NCI-H2029 (cell line): ENCODE data around the gene LST1.

Experiments
- DNase-seq: peaks from one replicate; lab custom pipeline; 2025; lab: John Stamatoyannopoulos, UW

LST1 gene

DNA sequence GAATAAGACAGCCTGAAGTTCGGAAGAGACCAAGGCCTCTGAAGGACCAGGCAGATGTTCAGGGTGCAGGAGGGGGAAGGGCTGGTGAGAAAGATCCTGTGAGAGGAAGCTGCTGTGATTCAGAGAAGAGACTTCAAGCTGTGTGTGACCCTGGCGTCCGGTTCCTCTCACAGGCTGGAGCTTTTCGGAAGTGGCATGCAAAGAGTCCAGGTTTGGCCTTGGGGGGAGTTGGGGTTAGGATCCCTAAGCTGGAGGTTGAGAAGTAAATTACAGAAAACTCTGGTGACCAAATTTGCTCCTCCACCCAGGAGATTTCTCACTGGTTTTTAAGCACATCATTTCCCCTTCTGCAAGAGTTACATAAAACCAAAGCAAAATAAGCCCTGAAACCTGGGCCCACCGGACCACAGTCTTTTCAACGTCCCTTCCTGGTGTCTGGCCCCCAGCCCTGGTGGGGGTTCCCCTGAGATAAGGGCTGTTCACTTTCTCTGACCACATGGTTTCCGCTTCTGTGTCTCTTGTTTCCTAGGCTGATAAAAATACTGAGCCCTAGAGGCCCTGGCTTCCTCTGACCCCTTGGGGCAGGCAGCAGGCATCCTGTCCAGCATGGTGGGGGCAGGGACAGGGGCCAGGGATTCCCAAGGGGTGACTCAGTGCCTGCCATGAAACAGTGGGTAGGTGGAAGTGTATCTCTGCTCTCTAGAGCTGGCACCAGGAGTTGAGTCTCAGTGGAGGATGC lies 25.9 kb upstream of the LST1 start:
- no peak for DNase-seq

DNA sequence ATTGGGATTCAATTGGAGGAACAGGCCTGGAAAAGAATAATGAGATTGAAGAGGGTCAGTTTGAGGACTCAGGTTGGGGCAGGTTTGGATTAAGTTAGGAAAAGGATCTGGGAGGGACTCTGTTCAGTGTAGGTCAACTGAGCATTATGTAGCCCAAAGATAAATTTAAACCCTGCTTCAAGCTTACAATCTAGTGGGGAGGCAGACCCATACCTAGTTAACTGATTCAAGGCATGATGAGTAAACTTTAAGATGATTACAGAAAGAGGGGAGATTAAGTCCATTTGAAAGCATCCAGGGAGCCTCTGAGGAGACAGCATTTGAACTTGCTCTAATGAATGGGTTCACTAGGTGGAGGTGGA lies 25.4 kb upstream of the LST1 start:
- no peak for DNase-seq

DNA sequence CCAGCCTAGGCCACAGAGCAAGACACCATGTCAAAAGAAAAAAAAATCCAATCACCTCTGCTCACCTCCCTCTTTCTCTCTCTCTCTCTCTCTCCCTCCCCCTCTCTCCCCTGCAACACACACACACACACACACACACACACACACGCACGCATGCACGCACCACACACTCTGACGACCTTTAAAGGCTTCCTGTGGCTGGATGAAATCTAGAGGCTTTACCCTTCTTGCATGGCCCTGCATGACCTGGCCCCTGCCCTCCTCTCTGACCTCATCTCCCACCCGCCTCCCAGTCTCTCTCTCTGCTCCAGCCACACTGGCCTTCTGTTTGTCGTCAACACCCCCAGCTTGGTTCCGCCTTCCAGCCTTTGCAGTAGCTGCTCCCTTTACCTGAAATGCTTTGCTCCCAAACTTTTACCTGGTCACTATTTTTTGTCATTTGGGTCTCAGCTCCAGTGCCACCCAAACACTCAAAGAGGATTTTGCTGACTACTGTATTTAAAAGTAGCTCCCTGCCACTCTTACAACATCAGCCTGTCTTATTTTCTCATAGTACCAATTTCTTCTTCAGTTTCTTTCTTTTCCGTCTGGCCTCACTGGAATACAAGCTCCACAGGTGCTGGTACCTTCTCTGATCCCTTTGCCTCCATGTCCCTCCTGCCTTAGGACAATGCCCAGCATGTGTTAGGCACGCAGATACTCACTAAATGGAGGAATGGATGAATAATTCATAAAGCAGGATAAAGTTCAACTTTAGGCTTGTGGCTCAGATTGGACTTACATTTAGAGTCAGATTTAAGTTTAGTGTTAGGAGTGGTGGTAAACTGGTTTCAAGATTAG lies 18.3 kb upstream of the LST1 start:
- no peak for DNase-seq

DNA sequence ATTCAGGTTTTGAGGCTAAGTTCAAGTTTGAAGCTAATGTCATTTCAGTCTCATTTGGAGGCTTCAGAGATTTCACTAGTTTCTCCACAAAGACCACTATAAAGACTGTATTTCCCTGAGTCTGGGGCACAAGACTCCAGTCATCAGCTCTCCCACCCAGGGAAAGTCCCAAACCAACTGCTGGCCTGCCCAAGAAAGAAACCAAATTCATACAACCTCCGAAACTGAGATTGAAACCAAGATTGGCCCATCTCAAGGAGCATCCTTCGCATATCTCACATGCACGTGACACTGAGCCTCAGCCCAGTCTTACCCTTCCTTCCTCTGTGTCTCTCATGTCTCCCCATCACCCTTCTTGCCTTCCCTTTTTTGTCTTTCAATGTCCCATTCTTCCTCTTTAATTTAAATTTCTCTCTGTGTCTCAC lies 17.5 kb upstream of the LST1 start:
- no peak for DNase-seq

DNA sequence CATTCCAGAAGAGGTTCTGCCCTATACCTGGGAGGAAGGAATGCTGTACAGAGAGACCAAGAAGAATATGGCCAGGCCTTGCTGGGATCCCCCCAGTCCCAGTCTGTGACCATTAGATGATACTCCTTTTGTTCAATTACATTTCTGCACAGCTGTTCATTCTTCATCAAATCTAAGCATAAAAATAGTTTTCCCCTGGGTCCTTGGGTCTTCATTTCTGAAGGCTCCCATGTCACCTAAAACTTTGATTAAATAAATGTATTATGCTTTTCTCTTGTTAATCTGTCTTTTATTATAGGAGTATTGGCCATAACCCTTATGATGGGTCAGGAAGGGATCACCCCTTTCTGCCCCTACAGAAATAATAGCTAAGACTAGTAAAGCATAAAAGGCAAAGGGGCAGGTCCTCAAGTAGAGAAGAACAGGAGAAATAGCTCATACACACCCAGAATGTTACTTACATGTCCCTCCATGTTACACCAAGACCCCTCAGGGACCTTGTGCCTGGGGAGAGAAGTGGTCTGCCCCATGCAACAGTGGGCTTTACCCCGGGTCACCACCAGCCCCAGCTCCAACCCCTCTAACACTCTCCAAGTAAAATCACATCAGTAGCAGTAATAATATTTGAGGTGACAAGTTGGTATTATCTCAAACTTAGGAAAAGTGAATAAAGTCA lies 16.1 kb upstream of the LST1 start:
- no peak for DNase-seq

DNA sequence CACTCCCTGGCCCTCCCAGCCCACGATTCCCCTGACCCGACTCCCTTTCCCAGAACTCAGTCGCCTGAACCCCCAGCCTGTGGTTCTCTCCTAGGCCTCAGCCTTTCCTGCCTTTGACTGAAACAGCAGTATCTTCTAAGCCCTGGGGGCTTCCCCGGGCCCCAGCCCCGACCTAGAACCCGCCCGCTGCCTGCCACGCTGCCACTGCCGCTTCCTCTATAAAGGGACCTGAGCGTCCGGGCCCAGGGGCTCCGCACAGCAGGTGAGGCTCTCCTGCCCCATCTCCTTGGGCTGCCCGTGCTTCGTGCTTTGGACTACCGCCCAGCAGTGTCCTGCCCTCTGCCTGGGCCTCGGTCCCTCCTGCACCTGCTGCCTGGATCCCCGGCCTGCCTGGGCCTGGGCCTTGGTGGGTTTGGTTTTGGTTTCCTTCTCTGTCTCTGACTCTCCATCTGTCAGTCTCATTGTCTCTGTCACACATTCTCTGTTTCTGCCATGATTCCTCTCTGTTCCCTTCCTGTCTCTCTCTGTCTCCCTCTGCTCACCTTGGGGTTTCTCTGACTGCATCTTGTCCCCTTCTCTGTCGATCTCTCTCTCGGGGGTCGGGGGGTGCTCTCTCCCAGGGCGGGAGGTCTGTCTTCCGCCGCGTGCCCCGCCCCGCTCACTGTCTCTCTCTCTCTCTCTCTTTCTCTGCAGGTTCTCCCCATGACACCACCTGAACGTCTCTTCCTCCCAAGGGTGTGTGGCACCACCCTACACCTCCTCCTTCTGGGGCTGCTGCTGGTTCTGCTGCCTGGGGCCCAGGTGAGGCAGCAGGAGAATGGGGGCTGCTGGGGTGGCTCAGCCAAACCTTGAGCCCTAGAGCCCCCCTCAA lies 13.8 kb upstream of the LST1 start, which contains the start of gene LTA:
Gene LTA, plus strand, starts transcription at position 249 of the 871 bp plus-strand sequence. Its CDS starts 454 bp downstream, at position 703.
- no peak for DNase-seq

DNA sequence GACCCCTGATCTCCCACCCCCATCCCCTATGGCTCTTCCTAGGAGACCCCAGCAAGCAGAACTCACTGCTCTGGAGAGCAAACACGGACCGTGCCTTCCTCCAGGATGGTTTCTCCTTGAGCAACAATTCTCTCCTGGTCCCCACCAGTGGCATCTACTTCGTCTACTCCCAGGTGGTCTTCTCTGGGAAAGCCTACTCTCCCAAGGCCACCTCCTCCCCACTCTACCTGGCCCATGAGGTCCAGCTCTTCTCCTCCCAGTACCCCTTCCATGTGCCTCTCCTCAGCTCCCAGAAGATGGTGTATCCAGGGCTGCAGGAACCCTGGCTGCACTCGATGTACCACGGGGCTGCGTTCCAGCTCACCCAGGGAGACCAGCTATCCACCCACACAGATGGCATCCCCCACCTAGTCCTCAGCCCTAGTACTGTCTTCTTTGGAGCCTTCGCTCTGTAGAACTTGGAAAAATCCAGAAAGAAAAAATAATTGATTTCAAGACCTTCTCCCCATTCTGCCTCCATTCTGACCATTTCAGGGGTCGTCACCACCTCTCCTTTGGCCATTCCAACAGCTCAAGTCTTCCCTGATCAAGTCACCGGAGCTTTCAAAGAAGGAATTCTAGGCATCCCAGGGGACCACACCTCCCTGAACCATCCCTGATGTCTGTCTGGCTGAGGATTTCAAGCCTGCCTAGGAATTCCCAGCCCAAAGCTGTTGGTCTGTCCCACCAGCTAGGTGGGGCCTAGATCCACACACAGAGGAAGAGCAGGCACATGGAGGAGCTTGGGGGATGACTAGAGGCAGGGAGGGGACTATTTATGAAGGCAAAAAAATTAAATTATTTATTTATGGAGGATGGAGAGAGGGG lies 12.6 kb upstream of the LST1 start:
- DNase-seq: no peak

DNA sequence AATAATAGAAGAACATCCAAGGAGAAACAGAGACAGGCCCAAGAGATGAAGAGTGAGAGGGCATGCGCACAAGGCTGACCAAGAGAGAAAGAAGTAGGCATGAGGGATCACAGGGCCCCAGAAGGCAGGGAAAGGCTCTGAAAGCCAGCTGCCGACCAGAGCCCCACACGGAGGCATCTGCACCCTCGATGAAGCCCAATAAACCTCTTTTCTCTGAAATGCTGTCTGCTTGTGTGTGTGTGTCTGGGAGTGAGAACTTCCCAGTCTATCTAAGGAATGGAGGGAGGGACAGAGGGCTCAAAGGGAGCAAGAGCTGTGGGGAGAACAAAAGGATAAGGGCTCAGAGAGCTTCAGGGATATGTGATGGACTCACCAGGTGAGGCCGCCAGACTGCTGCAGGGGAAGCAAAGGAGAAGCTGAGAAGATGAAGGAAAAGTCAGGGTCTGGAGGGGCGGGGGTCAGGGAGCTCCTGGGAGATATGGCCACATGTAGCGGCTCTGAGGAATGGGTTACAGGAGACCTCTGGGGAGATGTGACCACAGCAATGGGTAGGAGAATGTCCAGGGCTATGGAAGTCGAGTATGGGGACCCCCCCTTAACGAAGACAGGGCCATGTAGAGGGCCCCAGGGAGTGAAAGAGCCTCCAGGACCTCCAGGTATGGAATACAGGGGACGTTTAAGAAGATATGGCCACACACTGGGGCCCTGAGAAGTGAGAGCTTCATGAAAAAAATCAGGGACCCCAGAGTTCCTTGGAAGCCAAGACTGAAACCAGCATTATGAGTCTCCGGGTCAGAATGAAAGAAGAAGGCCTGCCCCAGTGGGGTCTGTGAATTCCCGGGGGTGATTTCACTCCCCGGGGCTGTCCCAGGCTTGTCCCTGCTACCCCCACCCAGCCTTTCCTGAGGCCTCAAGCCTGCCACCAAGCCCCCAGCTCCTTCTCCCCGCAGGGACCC lies 11.7 kb upstream of the LST1 start:
- no peak for DNase-seq

DNA sequence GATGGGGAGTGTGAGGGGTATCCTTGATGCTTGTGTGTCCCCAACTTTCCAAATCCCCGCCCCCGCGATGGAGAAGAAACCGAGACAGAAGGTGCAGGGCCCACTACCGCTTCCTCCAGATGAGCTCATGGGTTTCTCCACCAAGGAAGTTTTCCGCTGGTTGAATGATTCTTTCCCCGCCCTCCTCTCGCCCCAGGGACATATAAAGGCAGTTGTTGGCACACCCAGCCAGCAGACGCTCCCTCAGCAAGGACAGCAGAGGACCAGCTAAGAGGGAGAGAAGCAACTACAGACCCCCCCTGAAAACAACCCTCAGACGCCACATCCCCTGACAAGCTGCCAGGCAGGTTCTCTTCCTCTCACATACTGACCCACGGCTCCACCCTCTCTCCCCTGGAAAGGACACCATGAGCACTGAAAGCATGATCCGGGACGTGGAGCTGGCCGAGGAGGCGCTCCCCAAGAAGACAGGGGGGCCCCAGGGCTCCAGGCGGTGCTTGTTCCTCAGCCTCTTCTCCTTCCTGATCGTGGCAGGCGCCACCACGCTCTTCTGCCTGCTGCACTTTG lies 10.7 kb upstream of the LST1 start, which contains the start of gene TNF:
Gene TNF, plus strand, starts transcription at position 231 of the 567 bp plus-strand sequence. Its CDS starts 177 bp downstream, at position 408.
- DNase-seq: no peak

DNA sequence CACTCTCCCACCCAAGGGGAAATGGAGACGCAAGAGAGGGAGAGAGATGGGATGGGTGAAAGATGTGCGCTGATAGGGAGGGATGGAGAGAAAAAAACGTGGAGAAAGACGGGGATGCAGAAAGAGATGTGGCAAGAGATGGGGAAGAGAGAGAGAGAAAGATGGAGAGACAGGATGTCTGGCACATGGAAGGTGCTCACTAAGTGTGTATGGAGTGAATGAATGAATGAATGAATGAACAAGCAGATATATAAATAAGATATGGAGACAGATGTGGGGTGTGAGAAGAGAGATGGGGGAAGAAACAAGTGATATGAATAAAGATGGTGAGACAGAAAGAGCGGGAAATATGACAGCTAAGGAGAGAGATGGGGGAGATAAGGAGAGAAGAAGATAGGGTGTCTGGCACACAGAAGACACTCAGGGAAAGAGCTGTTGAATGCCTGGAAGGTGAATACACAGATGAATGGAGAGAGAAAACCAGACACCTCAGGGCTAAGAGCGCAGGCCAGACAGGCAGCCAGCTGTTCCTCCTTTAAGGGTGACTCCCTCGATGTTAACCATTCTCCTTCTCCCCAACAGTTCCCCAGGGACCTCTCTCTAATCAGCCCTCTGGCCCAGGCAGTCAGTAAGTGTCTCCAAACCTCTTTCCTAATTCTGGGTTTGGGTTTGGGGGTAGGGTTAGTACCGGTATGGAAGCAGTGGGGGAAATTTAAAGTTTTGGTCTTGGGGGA lies 10.0 kb upstream of the LST1 start:
- no peak for DNase-seq

DNA sequence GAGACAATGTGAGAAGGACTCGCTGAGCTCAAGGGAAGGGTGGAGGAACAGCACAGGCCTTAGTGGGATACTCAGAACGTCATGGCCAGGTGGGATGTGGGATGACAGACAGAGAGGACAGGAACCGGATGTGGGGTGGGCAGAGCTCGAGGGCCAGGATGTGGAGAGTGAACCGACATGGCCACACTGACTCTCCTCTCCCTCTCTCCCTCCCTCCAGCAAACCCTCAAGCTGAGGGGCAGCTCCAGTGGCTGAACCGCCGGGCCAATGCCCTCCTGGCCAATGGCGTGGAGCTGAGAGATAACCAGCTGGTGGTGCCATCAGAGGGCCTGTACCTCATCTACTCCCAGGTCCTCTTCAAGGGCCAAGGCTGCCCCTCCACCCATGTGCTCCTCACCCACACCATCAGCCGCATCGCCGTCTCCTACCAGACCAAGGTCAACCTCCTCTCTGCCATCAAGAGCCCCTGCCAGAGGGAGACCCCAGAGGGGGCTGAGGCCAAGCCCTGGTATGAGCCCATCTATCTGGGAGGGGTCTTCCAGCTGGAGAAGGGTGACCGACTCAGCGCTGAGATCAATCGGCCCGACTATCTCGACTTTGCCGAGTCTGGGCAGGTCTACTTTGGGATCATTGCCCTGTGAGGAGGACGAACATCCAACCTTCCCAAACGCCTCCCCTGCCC lies 9.0 kb upstream of the LST1 start:
- no peak for DNase-seq

DNA sequence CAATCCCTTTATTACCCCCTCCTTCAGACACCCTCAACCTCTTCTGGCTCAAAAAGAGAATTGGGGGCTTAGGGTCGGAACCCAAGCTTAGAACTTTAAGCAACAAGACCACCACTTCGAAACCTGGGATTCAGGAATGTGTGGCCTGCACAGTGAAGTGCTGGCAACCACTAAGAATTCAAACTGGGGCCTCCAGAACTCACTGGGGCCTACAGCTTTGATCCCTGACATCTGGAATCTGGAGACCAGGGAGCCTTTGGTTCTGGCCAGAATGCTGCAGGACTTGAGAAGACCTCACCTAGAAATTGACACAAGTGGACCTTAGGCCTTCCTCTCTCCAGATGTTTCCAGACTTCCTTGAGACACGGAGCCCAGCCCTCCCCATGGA lies 8.5 kb upstream of the LST1 start:
- no peak for DNase-seq

DNA sequence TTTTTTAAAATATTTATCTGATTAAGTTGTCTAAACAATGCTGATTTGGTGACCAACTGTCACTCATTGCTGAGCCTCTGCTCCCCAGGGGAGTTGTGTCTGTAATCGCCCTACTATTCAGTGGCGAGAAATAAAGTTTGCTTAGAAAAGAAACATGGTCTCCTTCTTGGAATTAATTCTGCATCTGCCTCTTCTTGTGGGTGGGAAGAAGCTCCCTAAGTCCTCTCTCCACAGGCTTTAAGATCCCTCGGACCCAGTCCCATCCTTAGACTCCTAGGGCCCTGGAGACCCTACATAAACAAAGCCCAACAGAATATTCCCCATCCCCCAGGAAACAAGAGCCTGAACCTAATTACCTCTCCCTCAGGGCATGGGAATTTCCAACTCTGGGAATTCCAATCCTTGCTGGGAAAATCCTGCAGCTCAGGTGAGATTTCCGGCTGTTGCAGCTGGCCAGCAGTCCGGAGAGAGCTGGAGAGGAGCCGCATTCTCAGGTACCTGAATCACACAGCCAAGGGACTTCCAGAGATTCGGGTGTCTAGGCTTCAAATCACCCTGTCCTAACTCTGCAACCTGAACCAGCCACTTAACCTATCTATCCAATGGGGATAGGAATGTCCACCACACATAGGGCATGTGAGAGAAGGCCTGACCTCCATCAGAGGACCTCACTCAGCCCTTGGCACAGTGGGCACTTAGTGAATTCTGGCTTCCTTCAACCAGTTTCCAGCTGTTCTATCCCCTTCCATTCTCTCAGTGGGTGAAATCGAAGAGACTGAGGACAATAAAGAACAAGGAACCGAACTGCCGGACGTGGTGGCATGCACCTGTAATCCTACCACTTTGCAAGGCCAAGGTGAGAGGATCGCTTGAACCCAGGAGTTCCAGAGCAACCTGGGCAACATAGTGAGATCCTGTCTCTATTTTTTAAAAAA lies 7.6 kb upstream of the LST1 start:
- no peak for DNase-seq

DNA sequence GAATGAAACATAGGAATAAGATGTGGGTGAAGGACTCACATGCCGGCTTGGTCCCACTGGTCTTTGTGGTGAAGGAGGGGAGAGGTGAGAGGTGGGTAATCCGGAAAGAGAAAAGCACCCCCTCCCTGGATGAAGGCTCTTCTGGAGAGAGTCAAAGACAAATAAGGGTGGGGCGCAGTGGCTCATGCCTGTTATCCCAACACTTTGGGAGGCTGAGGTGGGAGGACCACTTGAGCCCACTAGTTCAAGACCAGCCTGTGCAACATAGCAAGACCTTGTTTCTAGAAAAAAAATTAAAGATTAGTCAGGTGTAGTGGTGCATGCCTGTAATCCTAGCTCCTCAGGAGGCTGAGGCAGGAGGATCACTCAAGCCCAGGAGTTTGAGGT lies 7.0 kb upstream of the LST1 start:
- no peak for DNase-seq

DNA sequence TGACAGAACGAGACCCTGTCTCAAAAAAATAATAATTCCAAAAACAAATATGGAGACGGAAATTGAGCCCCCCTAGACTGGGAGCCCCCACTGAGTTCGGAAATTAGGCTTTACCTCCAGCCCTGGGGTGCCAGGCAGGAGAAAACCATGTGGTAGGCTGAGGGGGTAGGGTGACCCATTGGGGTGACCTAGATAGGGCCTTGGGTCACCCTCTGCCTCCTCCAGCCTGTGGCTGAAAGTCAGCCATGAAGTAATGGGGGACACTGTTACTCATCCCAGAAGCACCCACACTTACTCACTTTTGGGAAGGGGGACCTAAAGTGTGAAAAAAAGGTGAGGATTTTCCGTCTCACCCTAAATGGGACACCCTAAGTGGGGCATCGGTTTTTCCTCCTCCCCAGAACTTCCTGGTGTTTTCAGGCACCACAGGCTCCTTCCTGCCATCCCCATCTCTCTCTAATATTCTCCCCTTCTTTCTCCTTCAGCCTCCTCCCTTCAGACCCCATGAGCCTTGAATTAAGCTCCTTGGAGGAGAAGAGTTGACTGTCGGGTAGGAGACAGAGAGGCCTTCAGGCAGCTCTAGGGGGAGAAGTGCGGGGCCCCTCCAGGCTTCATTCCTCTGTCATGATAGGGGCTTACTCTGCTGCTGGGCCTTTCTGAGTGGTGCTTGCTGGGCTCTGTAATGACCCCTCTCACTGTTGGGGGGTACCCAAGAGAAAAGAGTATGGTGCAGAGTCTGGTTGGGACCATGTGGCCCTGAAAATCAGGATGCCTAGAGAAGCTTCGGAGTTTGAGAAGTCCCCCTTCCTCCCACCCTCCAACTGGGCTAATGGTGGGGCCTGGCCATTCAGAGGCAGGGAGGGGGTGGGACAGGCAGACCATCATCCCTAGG lies 6.3 kb upstream of the LST1 start:
- no peak for DNase-seq

DNA sequence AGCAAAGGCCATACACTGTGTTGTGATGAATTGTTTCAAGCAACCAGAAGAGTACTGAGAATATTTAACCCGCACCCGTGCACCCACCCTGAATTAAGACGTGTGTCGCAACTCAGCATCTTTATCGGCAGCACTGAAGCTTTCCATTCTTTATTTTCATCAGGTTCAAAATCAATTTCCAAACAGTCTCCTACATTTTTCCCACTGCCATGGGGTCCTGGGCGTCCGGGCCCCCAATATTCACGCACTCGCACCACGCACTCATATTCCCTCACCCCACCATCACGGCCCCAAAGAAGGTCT lies 5.7 kb upstream of the LST1 start:
- DNase-seq: no peak
